DOHH2 (cell line): ENCODE measurements around the gene CRLF2.
"Not testable (repeated sequence)": the region's sequence is repeated elsewhere in the genome, so short reads cannot be mapped to it uniquely, and the experiment has no call there.

Experiments used
- H3F3A ChIP-seq: fragments of 200-600 bp; sonication (generic), shearing (Covaris generic); 2 replicates; pipeline ENCODE4 v1.6.0; 2016; ENCODE audit warnings: antibody characterized with exemption, mild to moderate bottlenecking; ENCODE audit not compliant: control insufficient read depth, insufficient read depth
- H3K27ac ChIP-seq: fragments of 200-600 bp; sonication (generic); 2 replicates; pipeline ENCODE4 v1.5.1; 2014; ENCODE audit warnings: low read depth, mild to moderate bottlenecking, low read length, moderate library complexity
- H3K27me3 ChIP-seq: fragments of 200-600 bp; sonication (generic); 2 replicates; pipeline ENCODE4 v1.6.1; 2014; ENCODE audit warnings: mild to moderate bottlenecking, low read length, mixed read lengths; ENCODE audit not compliant: control insufficient read depth
- H3K36me3 ChIP-seq: fragments of 200-600 bp; sonication (generic); 2 replicates; pipeline ENCODE4 v1.6.1; 2014; ENCODE audit warnings: mild to moderate bottlenecking, low read length, moderate library complexity, mixed read lengths; ENCODE audit not compliant: control insufficient read depth
- H3K4me1 ChIP-seq: fragments of 200-600 bp; sonication (generic); 2 replicates; pipeline ENCODE4 v1.6.1; 2014; ENCODE audit warnings: mild to moderate bottlenecking, low read length, mixed read lengths; ENCODE audit not compliant: control insufficient read depth
- H3K4me2 ChIP-seq: fragments of 200-600 bp; sonication (generic); 2 replicates; pipeline ENCODE4 v1.6.0; 2014; ENCODE audit warnings: mild to moderate bottlenecking, low read length, moderate library complexity
- H3K4me3 ChIP-seq: fragments of 200-600 bp; sonication (generic); 2 replicates; pipeline ENCODE4 v1.5.1; 2014; ENCODE audit warnings: mild to moderate bottlenecking, low read length, mixed read lengths
- H3K79me2 ChIP-seq: fragments of 200-600 bp; sonication (generic); 2 replicates; pipeline ENCODE4 v1.6.1; 2014; ENCODE audit warnings: mild to moderate bottlenecking, low read length, mixed read lengths; ENCODE audit not compliant: control insufficient read depth
- H3K9me2 ChIP-seq: fragments of 200-600 bp; sonication (generic); replicated peaks from 2 replicates; pipeline ENCODE4 v1.6.1; 2014; ENCODE audit warnings: mild to moderate bottlenecking, low read length, mixed read lengths; ENCODE audit not compliant: control insufficient read depth
- H3K9me3 ChIP-seq: fragments of 200-600 bp; sonication (generic); 2 replicates; pipeline ENCODE4 v1.6.1; 2014; ENCODE audit warnings: antibody characterized with exemption, low read length, mixed read lengths; ENCODE audit not compliant: control insufficient read depth, insufficient read depth
- H4K20me1 ChIP-seq: fragments of 200-600 bp; sonication (generic); 2 replicates; pipeline ENCODE4 v1.6.0; 2014; ENCODE audit warnings: low read depth, mild to moderate bottlenecking, antibody characterized with exemption, low read length, moderate library complexity; ENCODE audit not compliant: control insufficient read depth, insufficient read depth
- CTCF ChIP-seq: fragments of 200-600 bp; sonication (generic); IDR thresholded peaks from one replicate; pipeline ENCODE4 v1.5.1; 2014; ENCODE audit warnings: antibody characterized with exemption, mild to moderate bottlenecking, low read depth, low read length; ENCODE audit not compliant: poor library complexity, severe bottlenecking
- EZH2phosphoT487 ChIP-seq: fragments of 200-600 bp; sonication (generic); IDR thresholded peaks from 2 replicates; pipeline ENCODE4 v1.6.1; 2017; ENCODE audit warnings: borderline replicate concordance, mild to moderate bottlenecking, antibody characterized with exemption, low read length, moderate library complexity, mixed read lengths

Gene CRLF2

GRCh38 chrX:1159548-1159947 lies 52.9 kb downstream of the CRLF2 start:
- no peaks in the 10 kb centered on the region for H3K79me2 ChIP-seq
- H3K36me3 ChIP-seq, result no peaks in the 10 kb centered on the region
- TF ChIP-seq EZH2phosphoT487 (no peak), CTCF (no peak)
- H3K4me1 ChIP-seq, result peaks cover 17% of the 10 kb centered on the region
- no peaks in the 10 kb centered on the region for H3K9me3 ChIP-seq
- no peak overlapping the region for H3K27ac ChIP-seq
- no peak overlapping the region for H3K4me2 ChIP-seq
- H3K9me2 ChIP-seq, result no peaks in the 10 kb centered on the region
- H3F3A ChIP-seq, result peaks cover 8% of the 10 kb centered on the region; the same call in 1 of the 2 replicates
- no peaks in the 10 kb centered on the region for H3K27me3 ChIP-seq
- H3K4me3 ChIP-seq, result no peak overlapping the region
- no peaks in the 10 kb centered on the region for H4K20me1 ChIP-seq

- not testable (repeated sequence) for H3K9me2 ChIP-seq, H3K27me3 ChIP-seq, H3K4me1 ChIP-seq, H4K20me1 ChIP-seq, H3K4me2 ChIP-seq, H3K27ac ChIP-seq, H3K36me3 ChIP-seq, H3K79me2 ChIP-seq, H3K9me3 ChIP-seq, H3K4me3 ChIP-seq, H3F3A ChIP-seq
Measured at GRCh38 chrX:1156681-1157455, 55.6 kb downstream of the CRLF2 start.

- Histone ChIP-seq H3K9me3 (no peaks in the 10 kb centered on the region), H3K4me3 (no peak overlapping the region), H3K4me1 (peaks cover 4% of the 10 kb centered on the region; the same call in 1 of the 2 replicates), H3K4me2 (no peak overlapping the region), H3K36me3 (no peaks in the 10 kb centered on the region), H4K20me1 (no peaks in the 10 kb centered on the region), H3K27ac (no peak overlapping the region), H3F3A (no peaks in the 10 kb centered on the region), H3K9me2 (no peaks in the 10 kb centered on the region), H3K79me2 (no peaks in the 10 kb centered on the region), H3K27me3 (no peaks in the 10 kb centered on the region)
- TF ChIP-seq CTCF (no peak), EZH2phosphoT487 (no peak)
Measured at GRCh38 chrX:1153940-1154339, 58.5 kb downstream of the CRLF2 start.

GRCh38 chrX:1152090-1152489 lies 60.4 kb downstream of the CRLF2 start:
- H3K9me2 ChIP-seq, result no peaks in the 10 kb centered on the region
- no peaks in the 10 kb centered on the region for H3K36me3 ChIP-seq
- TF ChIP-seq EZH2phosphoT487 (no peak), CTCF (no peak)

More at GRCh38 chrX:1152090-1152489, 60.4 kb downstream of the CRLF2 start:
- Histone ChIP-seq H3K4me1 (no peaks in the 10 kb centered on the region), H4K20me1 (no peaks in the 10 kb centered on the region), H3K27me3 (no peaks in the 10 kb centered on the region), H3F3A (no peaks in the 10 kb centered on the region), H3K4me2 (no peak overlapping the region), H3K4me3 (no peak overlapping the region), H3K79me2 (no peaks in the 10 kb centered on the region), H3K27ac (no peak overlapping the region), H3K9me3 (no peaks in the 10 kb centered on the region)
